ENCODE data around the gene KCNIP2.
A peak's percentile ranks its signal among the peaks of the same experiment; 100 is the strongest.

- no peak for TF ChIP-seq POLR2A (IDR thresholded peaks at IDR 0.05)
- peak in 1 of 6 experiments; percentile 5 for TF ChIP-seq CTCF (IDR thresholded peaks at IDR 0.05)
These were observed 63.3 kb downstream of the KCNIP2 start for GRCh38 chr10:101780187-101780817.
